SK-N-SH (cell line): Measurements from ENCODE around the gene SMAD3. TPM values are rescaled to one million over a fixed set of nuclear protein-coding genes. Genes with fewer than 3 reads are reported as not detected.

Experiments
- CTCF ChIA-PET: fragments of 300-600, 350-600 bp; formaldehyde crosslinking; extraction: SDS; loops from one replicate; lab custom pipeline; 2021; lab: Yijun Ruan, JAX
- POLR2A ChIA-PET: fragments of 350-600 bp; sonication (Branson Sonifier 250); formaldehyde crosslinking; extraction: SDS; loops from one replicate; lab custom pipeline; 2020; ENCODE audit warnings: antibody characterized with exemption, inconsistent platforms; lab: Yijun Ruan, JAX
- DNase-seq: peaks from one replicate; pipeline ENCODE4 v3.0.0; 2012
- H2AFZ ChIP-seq: fragments of 200-600 bp; sonication (generic); 2 replicates; pipeline ENCODE4 v1.8.1; 2016; ENCODE audit warnings: antibody characterized with exemption, mild to moderate bottlenecking, low read depth
- H3F3A ChIP-seq: fragments of 200-600 bp; sonication (generic); replicated peaks from 2 replicates; pipeline ENCODE3; 2016; ENCODE audit warnings: antibody characterized with exemption, mild to moderate bottlenecking; ENCODE audit not compliant: insufficient read depth
- H3K27ac ChIP-seq, 2 experiments: fragments of 200-500 bp in 1 of 2; fragments of 200-600 bp in 1 of 2; sonication (Bioruptor generic) in 1 of 2; sonication (generic), shearing (Covaris generic) in 1 of 2; 2 replicates each; pipeline versions ENCODE4 v1.5.1 to v1.6.1; 2014 to 2016; ENCODE audit warnings: low read depth in 2 of 2, inconsistent platforms in 1 of 2, low read length in 1 of 2, mild to moderate bottlenecking in 1 of 2, mixed read lengths in 1 of 2
- H3K27me3 ChIP-seq: fragments of 200-600 bp; sonication (generic), shearing (Covaris generic); 2 replicates; pipeline ENCODE4 v1.6.1; 2016; ENCODE audit warnings: mixed run types; ENCODE audit not compliant: insufficient read depth
- H3K36me3 ChIP-seq, 2 experiments: fragments of 200-500 bp in 1 of 2; fragments of 200-600 bp in 1 of 2; sonication (Bioruptor generic) in 1 of 2; sonication (generic) in 1 of 2; replicated peaks in 1 of 2; 2 replicates each; pipeline versions ENCODE3 to v1.5.1; 2014 to 2016; ENCODE audit warnings: low read length in 1 of 2, mild to moderate bottlenecking in 1 of 2; ENCODE audit not compliant: insufficient read depth in 2 of 2, control insufficient read depth in 1 of 2
- H3K4me1 ChIP-seq, 2 experiments: fragments of 200-500 bp in 1 of 2; fragments of 200-600 bp in 1 of 2; sonication (Bioruptor generic) in 1 of 2; sonication (generic), shearing (Covaris generic) in 1 of 2; 2 replicates each; pipeline versions ENCODE4 v1.5.1 to v1.6.1; 2014 to 2016; ENCODE audit warnings: low read depth in 1 of 2, low read length in 1 of 2, mixed run types in 1 of 2; ENCODE audit not compliant: insufficient read depth in 2 of 2, control insufficient read depth in 1 of 2
- H3K4me2 ChIP-seq: fragments of 200-600 bp; sonication (generic), shearing (Covaris generic); 2 replicates; pipeline ENCODE4 v1.6.1; 2017; ENCODE audit warnings: mixed run types
- H3K4me3 ChIP-seq, 2 experiments: fragments of 200-500 bp in 1 of 2; fragments of 200-600 bp in 1 of 2; sonication (Bioruptor generic) in 1 of 2; sonication (generic), shearing (Covaris generic) in 1 of 2; 2 replicates each; pipeline versions ENCODE4 v1.5.1 to v1.8.1; 2014 to 2016; ENCODE audit warnings: low read depth in 2 of 2, inconsistent platforms in 1 of 2, low read length in 1 of 2, mild to moderate bottlenecking in 1 of 2, mixed read lengths in 1 of 2, moderate library complexity in 1 of 2
- H3K79me2 ChIP-seq: fragments of 200-600 bp; sonication (generic); 2 replicates; pipeline ENCODE4 v1.8.1; 2017; ENCODE audit warnings: mild to moderate bottlenecking; ENCODE audit not compliant: insufficient read depth
- H3K9ac ChIP-seq: fragments of 200-600 bp; sonication (generic); 2 replicates; pipeline ENCODE4 v1.6.1; 2017; ENCODE audit warnings: mixed run types
- H3K9me2 ChIP-seq: fragments of 200-600 bp; sonication (generic); 2 replicates; pipeline ENCODE4 v1.6.1; 2017; ENCODE audit warnings: mixed run types
- H3K9me3 ChIP-seq: fragments of 200-600 bp; sonication (generic); 2 replicates; pipeline ENCODE4 v1.6.1; 2017; ENCODE audit warnings: mixed run types, mild to moderate bottlenecking, moderate library complexity
- H4K20me1 ChIP-seq: fragments of 200-600 bp; sonication (generic); 2 replicates; pipeline ENCODE4 v1.6.1; 2017; ENCODE audit warnings: mild to moderate bottlenecking, mixed run types; ENCODE audit not compliant: insufficient read depth
- EP300 ChIP-seq, 2 experiments: IDR thresholded peaks; 2 replicates each; pipeline versions ENCODE4 v1.4.0 to v1.6.1; 2012; ENCODE audit warnings: borderline replicate concordance in 1 of 2, low read depth in 1 of 2, low read length in 1 of 2
- GABPA ChIP-seq: IDR thresholded peaks from 2 replicates; pipeline ENCODE4 v1.4.0; 2012; ENCODE audit warnings: low read depth, mild to moderate bottlenecking
- GATA2 ChIP-seq: sonication (generic); formaldehyde crosslinking; IDR thresholded peaks from 2 replicates; pipeline ENCODE4 v1.5.0; 2020; ENCODE audit warnings: mild to moderate bottlenecking, missing genetic modification reagents
- IRF3 ChIP-seq: fragments of 150-350 bp; IDR thresholded peaks from 2 replicates; pipeline ENCODE4 v1.6.1; 2016; ENCODE audit warnings: mild to moderate bottlenecking, low read depth, low read length
- JUND ChIP-seq: IDR thresholded peaks from 2 replicates; pipeline ENCODE4 v1.4.0; 2012
- NRF1 ChIP-seq: IDR thresholded peaks from 2 replicates; pipeline ENCODE4 v1.6.1; 2012; ENCODE audit warnings: low read depth, mild to moderate bottlenecking, low read length
- POLR2AphosphoS5 ChIP-seq: IDR thresholded peaks from 2 replicates; pipeline ENCODE4 v1.6.1; 2012; ENCODE audit warnings: low read depth, low read length
- RAD21 ChIP-seq: IDR thresholded peaks from 2 replicates; pipeline ENCODE4 v1.6.1; 2012; ENCODE audit warnings: mild to moderate bottlenecking, low read length
- RCOR1 ChIP-seq: fragments of 150-350 bp; IDR thresholded peaks from 2 replicates; pipeline ENCODE4 v1.6.1; 2017; ENCODE audit warnings: antibody characterized with exemption, low read length
- RXRA ChIP-seq: IDR thresholded peaks from 2 replicates; pipeline ENCODE4 v1.4.0; 2012; ENCODE audit warnings: low read depth, mild to moderate bottlenecking, borderline replicate concordance
- TEAD4 ChIP-seq: IDR thresholded peaks from 2 replicates; pipeline ENCODE4 v1.4.0; 2012; ENCODE audit warnings: mild to moderate bottlenecking, borderline replicate concordance; ENCODE audit not compliant: insufficient read depth
- WGBS: methylation state at CpG from one replicate; pipeline ENCODE4 v1.1.6; 2017; ENCODE audit warnings: low lambda C conversion rate; 5-methylcytosine and 5-hydroxymethylcytosine counted together
- polyA plus RNA-seq, 3 experiments: library from polyadenylated mRNA; depleted of rRNA; stranded (reverse); fragments of >200 nt; gene quantifications; 2 replicates each; pipeline ENCODE4 v1.2.3, GENCODE V29; 2012
- TF ChIP-seq, protein P1 (sequence below): IDR thresholded peaks from 2 replicates; pipeline ENCODE4 v1.6.1; 2012; ENCODE audit warnings: mild to moderate bottlenecking, low read depth, low read length, moderate library complexity
- TF ChIP-seq, protein P2 (sequence below): fragments of 200-600 bp; sonication (generic); IDR thresholded peaks from 2 replicates; pipeline ENCODE4 v1.6.1; 2017; ENCODE audit warnings: antibody characterized with exemption, mild to moderate bottlenecking, moderate library complexity

Gene SMAD3
- polyA plus RNA-seq, 1 of the 3 experiments (the other 2 are of a cell fraction): 19.5 TPM

DNA sequence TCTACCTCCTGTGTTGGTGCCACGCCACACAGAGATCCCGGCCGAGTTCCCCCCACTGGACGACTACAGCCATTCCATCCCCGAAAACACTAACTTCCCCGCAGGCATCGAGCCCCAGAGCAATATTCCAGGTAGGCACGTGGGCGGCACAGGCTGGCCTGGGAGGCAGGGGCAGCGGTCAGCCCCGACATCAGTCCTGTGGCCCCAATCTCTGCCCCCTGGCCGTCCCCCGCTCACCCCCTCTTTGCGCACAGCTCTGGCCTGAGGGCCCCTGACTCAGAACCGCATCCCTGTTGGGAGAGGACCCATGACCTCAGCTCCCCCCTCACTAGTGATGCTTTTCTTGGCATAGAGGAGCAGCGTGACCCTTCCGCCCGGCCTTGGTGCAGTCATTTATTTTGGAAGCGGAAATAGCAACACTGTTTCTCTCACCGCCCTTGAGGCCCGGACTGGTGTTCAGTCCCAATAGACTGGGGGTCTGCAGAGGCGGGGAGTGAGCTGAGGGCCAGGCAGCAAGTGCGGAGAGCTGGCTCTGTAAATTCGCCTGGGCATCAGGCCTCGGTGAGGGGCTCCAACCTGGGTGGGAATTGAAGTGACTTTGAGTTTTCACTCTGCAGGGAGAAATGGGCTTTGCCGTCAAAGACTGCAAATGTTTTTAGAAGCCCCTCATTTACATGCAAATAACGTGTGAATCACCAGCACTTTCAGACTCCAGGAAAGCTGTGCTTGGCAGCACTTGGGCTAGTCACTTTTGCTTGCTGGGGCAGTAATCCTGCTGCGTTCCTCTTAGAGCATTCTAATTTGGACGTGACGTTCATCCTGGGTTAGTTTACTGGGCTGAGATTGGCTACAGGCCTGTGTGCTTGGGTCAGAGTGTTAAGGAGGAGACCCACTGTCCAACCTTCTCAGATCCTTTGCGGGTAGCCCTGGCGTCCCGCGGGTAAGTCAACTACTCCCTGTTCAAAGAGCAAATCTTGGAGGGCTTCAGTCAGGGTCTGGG is 100.2 kb downstream of the SMAD3 start:
- Histone ChIP-seq H3K4me3 (no peak overlapping the region), H3K27me3 (no peaks in the 10 kb centered on the region), H3K4me2 (no peak overlapping the region), H3K9ac (no peak overlapping the region), H2AFZ (no peak overlapping the region), H3F3A (no peaks in the 10 kb centered on the region), H3K4me1 (peaks cover 7 to 13% of the 10 kb centered on the region in 2 experiments; a peak in 2 of 4 replicates), H3K27ac (no peak overlapping the region), H3K9me2 (no peaks in the 10 kb centered on the region), H4K20me1 (0 out of 2 replicates have a peak, but pooled peaks cover 5% of the 10 kb centered on the region), H3K79me2 (peaks cover 37% of the 10 kb centered on the region), H3K36me3 (peaks cover 6 to 19% of the 10 kb centered on the region in 2 experiments), H3K9me3 (no peaks in the 10 kb centered on the region)
- WGBS: 95% methylated on average over 27 of the region's 34 CpGs
- DNase-seq: no peak
- no peak for TF ChIP-seq GABPA
- ChIA-PET POLR2A (no interaction called here), CTCF (interaction anchor here (1.3 kb wide), 1 partner anchor 219 kb away, joined by 3 read pairs; no protein-coding TSS in a partner anchor)

- no peak overlapping the region for H3K9ac ChIP-seq
- WGBS: 87% methylated on average over 13 of the region's 13 CpGs
- no peaks in the 10 kb centered on the region for H3K9me2 ChIP-seq
- no peaks in the 10 kb centered on the region for H3F3A ChIP-seq
- peaks cover 31% of the 10 kb centered on the region for H3K79me2 ChIP-seq
- no peak overlapping the region for H2AFZ ChIP-seq
- DNase-seq: no peak
- H3K27me3 ChIP-seq: no peaks in the 10 kb centered on the region
- H3K9me3 ChIP-seq: no peaks in the 10 kb centered on the region
- no peak overlapping the region for H3K27ac ChIP-seq
- ChIA-PET POLR2A (no interaction called here), CTCF (interaction anchor here (1.0 kb wide), 1 partner anchor 22 kb away, joined by 3 read pairs; no protein-coding TSS in a partner anchor)
- H3K36me3 ChIP-seq: peaks cover 13 to 20% of the 10 kb centered on the region in 2 experiments
- H3K4me3 ChIP-seq: no peak overlapping the region
- no peak overlapping the region for H3K4me2 ChIP-seq
- H4K20me1 ChIP-seq: 0 out of 2 replicates have a peak, but pooled peaks cover 5% of the 10 kb centered on the region
- TF ChIP-seq, protein P1, sequence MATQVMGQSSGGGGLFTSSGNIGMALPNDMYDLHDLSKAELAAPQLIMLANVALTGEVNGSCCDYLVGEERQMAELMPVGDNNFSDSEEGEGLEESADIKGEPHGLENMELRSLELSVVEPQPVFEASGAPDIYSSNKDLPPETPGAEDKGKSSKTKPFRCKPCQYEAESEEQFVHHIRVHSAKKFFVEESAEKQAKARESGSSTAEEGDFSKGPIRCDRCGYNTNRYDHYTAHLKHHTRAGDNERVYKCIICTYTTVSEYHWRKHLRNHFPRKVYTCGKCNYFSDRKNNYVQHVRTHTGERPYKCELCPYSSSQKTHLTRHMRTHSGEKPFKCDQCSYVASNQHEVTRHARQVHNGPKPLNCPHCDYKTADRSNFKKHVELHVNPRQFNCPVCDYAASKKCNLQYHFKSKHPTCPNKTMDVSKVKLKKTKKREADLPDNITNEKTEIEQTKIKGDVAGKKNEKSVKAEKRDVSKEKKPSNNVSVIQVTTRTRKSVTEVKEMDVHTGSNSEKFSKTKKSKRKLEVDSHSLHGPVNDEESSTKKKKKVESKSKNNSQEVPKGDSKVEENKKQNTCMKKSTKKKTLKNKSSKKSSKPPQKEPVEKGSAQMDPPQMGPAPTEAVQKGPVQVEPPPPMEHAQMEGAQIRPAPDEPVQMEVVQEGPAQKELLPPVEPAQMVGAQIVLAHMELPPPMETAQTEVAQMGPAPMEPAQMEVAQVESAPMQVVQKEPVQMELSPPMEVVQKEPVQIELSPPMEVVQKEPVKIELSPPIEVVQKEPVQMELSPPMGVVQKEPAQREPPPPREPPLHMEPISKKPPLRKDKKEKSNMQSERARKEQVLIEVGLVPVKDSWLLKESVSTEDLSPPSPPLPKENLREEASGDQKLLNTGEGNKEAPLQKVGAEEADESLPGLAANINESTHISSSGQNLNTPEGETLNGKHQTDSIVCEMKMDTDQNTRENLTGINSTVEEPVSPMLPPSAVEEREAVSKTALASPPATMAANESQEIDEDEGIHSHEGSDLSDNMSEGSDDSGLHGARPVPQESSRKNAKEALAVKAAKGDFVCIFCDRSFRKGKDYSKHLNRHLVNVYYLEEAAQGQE: no peak
- TF ChIP-seq POLR2AphosphoS5 (no peak), RAD21 (no peak), RXRA (no peak), IRF3 (no peak), EP300 (IDR thresholded peaks at IDR 0.05; ENCODE audit: borderline replicate concordance in 1 of 2, low read depth in 1 of 2, low read length in 1 of 2) (no peak), TEAD4 (no peak), JUND (no peak), RCOR1 (no peak), NRF1 (no peak), GATA2 (CRISPR knock-in tag) (no peak), GABPA (no peak)
- TF ChIP-seq, protein P2, sequence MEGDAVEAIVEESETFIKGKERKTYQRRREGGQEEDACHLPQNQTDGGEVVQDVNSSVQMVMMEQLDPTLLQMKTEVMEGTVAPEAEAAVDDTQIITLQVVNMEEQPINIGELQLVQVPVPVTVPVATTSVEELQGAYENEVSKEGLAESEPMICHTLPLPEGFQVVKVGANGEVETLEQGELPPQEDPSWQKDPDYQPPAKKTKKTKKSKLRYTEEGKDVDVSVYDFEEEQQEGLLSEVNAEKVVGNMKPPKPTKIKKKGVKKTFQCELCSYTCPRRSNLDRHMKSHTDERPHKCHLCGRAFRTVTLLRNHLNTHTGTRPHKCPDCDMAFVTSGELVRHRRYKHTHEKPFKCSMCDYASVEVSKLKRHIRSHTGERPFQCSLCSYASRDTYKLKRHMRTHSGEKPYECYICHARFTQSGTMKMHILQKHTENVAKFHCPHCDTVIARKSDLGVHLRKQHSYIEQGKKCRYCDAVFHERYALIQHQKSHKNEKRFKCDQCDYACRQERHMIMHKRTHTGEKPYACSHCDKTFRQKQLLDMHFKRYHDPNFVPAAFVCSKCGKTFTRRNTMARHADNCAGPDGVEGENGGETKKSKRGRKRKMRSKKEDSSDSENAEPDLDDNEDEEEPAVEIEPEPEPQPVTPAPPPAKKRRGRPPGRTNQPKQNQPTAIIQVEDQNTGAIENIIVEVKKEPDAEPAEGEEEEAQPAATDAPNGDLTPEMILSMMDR: no peak
- peaks cover 0 to 13% of the 10 kb centered on the region in 2 experiments; a peak in 2 of 4 replicates for H3K4me1 ChIP-seq
Measured at GRCh38 chr15:67166280-67167009, 101.0 kb downstream of the SMAD3 start.
